ENCODE results near the gene CPED1. TPM values are rescaled to one million over a fixed set of nuclear protein-coding genes. Genes with fewer than 3 reads are reported as not detected.

The CPED1 gene
- total RNA-seq, 1 donor from 2014 or later: 38.6 TPM

DNA sequence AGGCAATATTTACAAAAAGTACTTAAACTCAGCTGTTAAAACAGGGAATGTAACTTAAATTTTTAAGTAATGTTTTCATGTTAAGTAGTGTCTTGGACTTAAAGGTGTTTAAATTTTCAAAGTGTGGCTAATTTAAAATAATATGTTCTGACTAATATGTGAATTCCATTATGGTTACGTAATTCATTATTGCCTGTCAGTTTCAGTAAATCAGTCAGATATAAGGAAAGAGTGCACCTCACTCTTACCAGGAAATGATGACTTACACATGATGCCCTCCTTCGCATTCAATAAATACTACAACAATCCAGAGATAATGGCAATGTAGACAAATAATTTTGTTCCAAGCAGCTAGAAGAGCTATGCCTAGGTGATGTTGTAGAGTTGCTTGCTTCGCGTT is 271.3 kb downstream of the CPED1 start:
- intact Hi-C loops (cut with DNase I): no loop called here
- Histone ChIP-seq H3K27me3 (ENCODE audit: low read depth) (no peaks in the 10 kb centered on the region), H3K9me3 (no peaks in the 10 kb centered on the region), H3K36me3 (no peaks in the 10 kb centered on the region), H3K27ac (no peak overlapping the region), H3K4me3 (no peak overlapping the region), H3K4me1 (no peaks in the 10 kb centered on the region)
- TF ChIP-seq, protein P1, sequence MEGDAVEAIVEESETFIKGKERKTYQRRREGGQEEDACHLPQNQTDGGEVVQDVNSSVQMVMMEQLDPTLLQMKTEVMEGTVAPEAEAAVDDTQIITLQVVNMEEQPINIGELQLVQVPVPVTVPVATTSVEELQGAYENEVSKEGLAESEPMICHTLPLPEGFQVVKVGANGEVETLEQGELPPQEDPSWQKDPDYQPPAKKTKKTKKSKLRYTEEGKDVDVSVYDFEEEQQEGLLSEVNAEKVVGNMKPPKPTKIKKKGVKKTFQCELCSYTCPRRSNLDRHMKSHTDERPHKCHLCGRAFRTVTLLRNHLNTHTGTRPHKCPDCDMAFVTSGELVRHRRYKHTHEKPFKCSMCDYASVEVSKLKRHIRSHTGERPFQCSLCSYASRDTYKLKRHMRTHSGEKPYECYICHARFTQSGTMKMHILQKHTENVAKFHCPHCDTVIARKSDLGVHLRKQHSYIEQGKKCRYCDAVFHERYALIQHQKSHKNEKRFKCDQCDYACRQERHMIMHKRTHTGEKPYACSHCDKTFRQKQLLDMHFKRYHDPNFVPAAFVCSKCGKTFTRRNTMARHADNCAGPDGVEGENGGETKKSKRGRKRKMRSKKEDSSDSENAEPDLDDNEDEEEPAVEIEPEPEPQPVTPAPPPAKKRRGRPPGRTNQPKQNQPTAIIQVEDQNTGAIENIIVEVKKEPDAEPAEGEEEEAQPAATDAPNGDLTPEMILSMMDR (IDR thresholded peaks at IDR 0.05): no peak
- ATAC-seq (no peak), DNase-seq (no peak)

DNA sequence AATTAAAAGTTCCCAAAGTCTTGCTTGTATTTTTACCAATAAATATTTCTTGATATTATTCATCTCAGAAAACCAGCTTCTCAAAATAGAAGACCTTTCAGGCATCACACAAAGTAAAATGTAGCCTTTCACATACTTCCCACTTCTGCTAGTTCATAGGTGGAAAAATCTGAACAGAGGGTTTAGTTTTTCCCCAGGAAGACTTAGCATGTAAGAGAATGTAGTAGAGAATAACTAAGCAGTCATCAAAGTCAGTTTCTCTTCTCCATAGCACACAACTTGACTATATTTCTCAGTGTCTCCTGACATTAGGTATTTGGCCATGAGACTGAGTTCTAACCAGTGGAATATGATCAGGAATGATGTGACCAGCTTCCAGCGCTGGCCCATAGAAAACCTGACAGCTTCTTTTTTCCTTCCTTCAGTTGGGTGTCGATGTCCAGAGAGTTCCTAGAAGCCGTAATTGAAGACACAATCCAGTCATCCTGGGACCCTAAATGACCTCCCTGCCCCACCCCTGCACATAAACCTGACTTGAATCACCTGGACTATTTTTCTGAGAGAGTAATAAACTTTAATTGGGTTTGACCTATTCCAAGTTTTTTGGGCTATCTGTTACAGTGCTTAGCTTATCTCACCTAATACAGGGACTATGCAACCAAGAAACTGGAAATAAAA is 272.8 kb downstream of the CPED1 start:
- no peak for ATAC-seq
- Histone ChIP-seq H3K4me3 (no peak overlapping the region), H3K27me3 (ENCODE audit: low read depth) (no peaks in the 10 kb centered on the region), H3K36me3 (no peaks in the 10 kb centered on the region), H3K27ac (no peak overlapping the region), H3K9me3 (no peaks in the 10 kb centered on the region), H3K4me1 (no peaks in the 10 kb centered on the region)
- intact Hi-C loops (cut with DNase I): no loop called here
- TF ChIP-seq, protein P1 (IDR thresholded peaks at IDR 0.05): no peak
- DNase-seq: no peak

DNA sequence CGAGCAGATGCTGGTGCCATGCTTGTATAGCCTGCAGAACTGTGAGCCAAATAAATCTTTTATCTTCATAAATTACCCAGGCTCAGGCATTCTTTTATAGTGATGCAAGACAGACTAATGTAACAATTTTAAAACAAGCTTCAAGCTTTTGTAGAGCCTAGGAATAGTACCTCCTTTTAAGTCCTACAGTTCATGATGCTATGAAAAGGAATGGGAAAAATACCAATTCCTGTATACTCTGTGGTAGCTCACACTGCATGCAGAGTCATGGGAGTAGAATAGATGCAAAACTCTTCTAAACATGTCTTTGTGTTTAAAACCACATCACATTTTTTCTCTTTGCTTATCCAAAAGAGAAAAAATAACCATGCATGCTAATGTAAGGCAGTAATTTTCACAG is 273.7 kb downstream of the CPED1 start:
- no peak for ATAC-seq
- TF ChIP-seq, protein P1 (IDR thresholded peaks at IDR 0.05): no peak
- intact Hi-C loops (cut with DNase I): no loop called here

DNA sequence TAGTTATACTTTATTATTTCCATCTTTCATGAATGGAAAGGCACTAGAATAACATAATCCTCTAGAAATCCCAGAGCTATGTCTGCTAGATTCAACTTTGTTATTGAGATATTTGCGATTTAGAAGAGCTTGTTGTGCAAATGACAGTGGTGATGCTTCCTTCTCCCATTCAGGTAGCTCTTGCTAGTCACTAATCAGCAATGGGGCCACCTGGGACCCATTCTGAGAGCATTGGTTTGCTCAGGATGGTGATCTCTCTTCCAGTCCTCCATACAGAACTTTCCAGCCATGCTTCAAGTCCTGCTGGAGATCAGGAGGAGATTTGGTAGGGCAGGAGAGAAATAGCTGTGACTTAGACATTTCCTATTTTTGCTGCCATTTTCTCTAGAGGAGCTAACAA is 274.5 kb downstream of the CPED1 start:
- no peak overlapping the region for H3K4me3 ChIP-seq
- DNase-seq (no peak), ATAC-seq (no peak)
- H3K27me3 ChIP-seq (ENCODE audit: low read depth): no peaks in the 10 kb centered on the region
- intact Hi-C loops (cut with DNase I): no loop called here
- H3K9me3 ChIP-seq: no peaks in the 10 kb centered on the region
- H3K36me3 ChIP-seq: no peaks in the 10 kb centered on the region
- TF ChIP-seq, protein P1 (IDR thresholded peaks at IDR 0.05): no peak
- H3K4me1 ChIP-seq: no peaks in the 10 kb centered on the region
- H3K27ac ChIP-seq: no peak overlapping the region

More for the DNA sequence above, 273.7 kb downstream of the CPED1 start:
- Histone ChIP-seq H3K4me1 (no peaks in the 10 kb centered on the region), H3K36me3 (no peaks in the 10 kb centered on the region), H3K27me3 (ENCODE audit: low read depth) (no peaks in the 10 kb centered on the region), H3K9me3 (no peaks in the 10 kb centered on the region), H3K27ac (no peak overlapping the region), H3K4me3 (no peak overlapping the region)
- DNase-seq: no peak

DNA sequence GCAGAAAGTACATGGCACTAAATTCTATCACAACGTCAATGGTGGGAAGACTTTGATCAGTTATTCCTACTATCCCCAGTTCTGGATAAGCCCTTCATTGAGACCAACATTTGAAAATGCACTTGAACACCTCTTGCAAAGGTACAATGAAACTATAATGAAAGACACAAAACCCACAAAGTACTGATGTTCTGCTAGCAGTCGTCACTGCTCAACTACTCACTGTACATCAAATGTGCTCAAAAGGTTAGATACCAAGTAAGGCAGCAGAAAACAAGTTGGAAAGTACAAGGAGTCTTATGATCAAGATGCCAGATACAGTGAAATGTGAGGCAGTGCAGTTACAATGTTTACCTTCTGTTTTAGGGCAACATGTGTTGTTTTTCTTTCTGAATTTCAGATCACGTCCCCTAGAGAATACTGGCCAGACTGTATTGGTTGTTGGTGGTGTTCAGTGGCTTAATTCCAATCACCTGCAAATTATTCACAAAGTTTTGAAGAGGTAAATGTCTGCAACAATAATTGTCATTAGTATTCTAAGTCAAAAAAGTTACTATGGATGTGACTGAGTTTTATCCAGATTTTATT is 277.9 kb downstream of the CPED1 start:
- DNase-seq (no peak), ATAC-seq (no peak)
- H3K36me3 ChIP-seq: no peaks in the 10 kb centered on the region
- no peaks in the 10 kb centered on the region for H3K9me3 ChIP-seq
- H3K4me1 ChIP-seq: no peaks in the 10 kb centered on the region
- H3K27ac ChIP-seq: no peak overlapping the region
- TF ChIP-seq, protein P1 (IDR thresholded peaks at IDR 0.05): no peak
- H3K27me3 ChIP-seq (ENCODE audit: low read depth): no peaks in the 10 kb centered on the region
- intact Hi-C loops (cut with DNase I): no loop called here
- no peak overlapping the region for H3K4me3 ChIP-seq
